GM19328 (cell line): ENCODE measurements around the gene ECSCR.

Source experiments
- ATAC-seq: cut with Tn5 transposase; IDR thresholded peaks from one replicate; pipeline ENCODE4 v1.9.1; 2021; ENCODE audit warnings: mild to moderate bottlenecking, moderate library complexity; ENCODE audit not compliant: unreplicated experiment

The ECSCR gene

GRCh38 chr5:139474890-139475791, 12.6 kb upstream of the ECSCR start:
- no peak for ATAC-seq

GRCh38 chr5:139473565-139473964, 11.0 kb upstream of the ECSCR start:
- ATAC-seq: no peak

- ATAC-seq: no peak
These were observed 10.6 kb upstream of the ECSCR start for GRCh38 chr5:139473105-139473504.

GRCh38 chr5:139472386-139473030, 10.0 kb upstream of the ECSCR start:
- no peak for ATAC-seq

- ATAC-seq: no peak
These were observed 8.3 kb upstream of the ECSCR start, which contains the start of gene SMIM33 for GRCh38 chr5:139470821-139471300. TSS of gene SMIM33 (plus strand) at chr5:139471004. CDS start at chr5:139471122, 118 bp downstream.

- ATAC-seq: no peak
These were observed 5.9 kb upstream of the ECSCR start for GRCh38 chr5:139468421-139468931.

GRCh38 chr5:139461698-139462097, 845 bp downstream of the ECSCR start:
- no peak for ATAC-seq

GRCh38 chr5:139461176-139461575, 1.4 kb downstream of the ECSCR start:
- ATAC-seq: no peak

- no peak for ATAC-seq
These were observed 2.1 kb downstream of the ECSCR start for GRCh38 chr5:139460455-139460854.

- ATAC-seq: no peak
These were observed 3.0 kb downstream of the ECSCR start for GRCh38 chr5:139459451-139459934.

- ATAC-seq: no peak
These were observed 3.7 kb downstream of the ECSCR start for GRCh38 chr5:139458580-139459407.

GRCh38 chr5:139457653-139458306, 4.8 kb downstream of the ECSCR start:
- no peak for ATAC-seq

- no peak for ATAC-seq
These were observed 5.3 kb downstream of the ECSCR start for GRCh38 chr5:139457241-139457640.

GRCh38 chr5:139456776-139457175, 5.8 kb downstream of the ECSCR start:
- ATAC-seq: no peak

- no peak for ATAC-seq
These were observed 7.8 kb downstream of the ECSCR start for GRCh38 chr5:139454568-139455290.

GRCh38 chr5:139453683-139454567, 8.6 kb downstream of the ECSCR start:
- no peak for ATAC-seq

- ATAC-seq: no peak
These were observed 10.5 kb downstream of the ECSCR start for GRCh38 chr5:139451878-139452660.

GRCh38 chr5:139451176-139451575, 11.4 kb downstream of the ECSCR start:
- no peak for ATAC-seq
